Measurements from ENCODE around the gene GATM.

DNA sequence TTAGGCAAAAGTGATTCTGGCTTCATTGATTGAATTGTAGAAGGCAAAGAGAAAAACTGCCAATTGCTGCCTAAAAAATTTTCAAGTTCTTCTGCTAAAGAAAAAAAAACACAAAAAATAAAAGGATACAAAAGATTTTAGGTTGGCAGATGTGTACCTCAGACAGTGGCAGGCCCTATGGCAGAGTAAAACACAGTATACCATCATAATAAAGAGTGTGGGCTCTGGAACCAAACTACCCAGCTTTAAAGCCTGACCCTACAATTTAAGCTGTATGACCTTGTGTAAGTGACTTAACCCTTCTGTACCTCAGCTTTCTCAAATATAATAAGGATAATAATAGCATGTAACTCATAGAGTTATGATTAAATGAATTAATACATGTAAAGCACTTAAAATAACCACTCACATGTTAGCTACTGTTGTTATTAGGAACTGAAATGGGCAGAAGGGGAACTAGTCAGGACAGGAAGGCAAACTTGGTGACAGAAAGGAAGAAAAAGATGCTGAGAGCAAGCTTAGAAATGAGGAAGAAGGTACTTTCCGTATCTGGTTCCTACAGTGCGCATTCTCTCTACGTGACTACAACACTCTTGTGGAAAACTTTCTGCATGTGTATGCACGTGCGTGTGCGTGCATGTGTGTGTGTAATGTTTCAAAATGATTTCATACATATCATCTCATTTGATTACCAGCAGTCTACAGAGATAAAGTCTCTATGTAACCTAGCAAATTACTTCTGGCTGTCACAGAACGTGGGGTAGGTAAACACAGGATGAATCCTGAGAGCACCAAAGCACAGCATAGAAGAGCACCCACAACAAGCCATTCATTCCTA is 13.6 kb upstream of the GATM start:
- TF ChIP-seq, protein P1, sequence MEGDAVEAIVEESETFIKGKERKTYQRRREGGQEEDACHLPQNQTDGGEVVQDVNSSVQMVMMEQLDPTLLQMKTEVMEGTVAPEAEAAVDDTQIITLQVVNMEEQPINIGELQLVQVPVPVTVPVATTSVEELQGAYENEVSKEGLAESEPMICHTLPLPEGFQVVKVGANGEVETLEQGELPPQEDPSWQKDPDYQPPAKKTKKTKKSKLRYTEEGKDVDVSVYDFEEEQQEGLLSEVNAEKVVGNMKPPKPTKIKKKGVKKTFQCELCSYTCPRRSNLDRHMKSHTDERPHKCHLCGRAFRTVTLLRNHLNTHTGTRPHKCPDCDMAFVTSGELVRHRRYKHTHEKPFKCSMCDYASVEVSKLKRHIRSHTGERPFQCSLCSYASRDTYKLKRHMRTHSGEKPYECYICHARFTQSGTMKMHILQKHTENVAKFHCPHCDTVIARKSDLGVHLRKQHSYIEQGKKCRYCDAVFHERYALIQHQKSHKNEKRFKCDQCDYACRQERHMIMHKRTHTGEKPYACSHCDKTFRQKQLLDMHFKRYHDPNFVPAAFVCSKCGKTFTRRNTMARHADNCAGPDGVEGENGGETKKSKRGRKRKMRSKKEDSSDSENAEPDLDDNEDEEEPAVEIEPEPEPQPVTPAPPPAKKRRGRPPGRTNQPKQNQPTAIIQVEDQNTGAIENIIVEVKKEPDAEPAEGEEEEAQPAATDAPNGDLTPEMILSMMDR (conservative IDR thresholded peaks at IDR 0.05 in 1 of 2, IDR thresholded peaks at IDR 0.05 in 1 of 2; ENCODE audit: low read depth in 1 of 2, low read length in 2 of 2) = no peak
- TF ChIP-seq EZH2 (IDR thresholded peaks at IDR 0.05; ENCODE audit: low read length, missing control alignments) = no peak
